HepG2 (cell line): ENCODE data around the gene VSTM4. TPM values are rescaled to one million over a fixed set of nuclear protein-coding genes. Genes with fewer than 3 reads are reported as not detected.

ENCODE experiments used
- ATAC-seq: fragments of 200-7000 bp; cut with Tn5 transposase; 3 replicates; pipeline ENCODE4 v1.9.1; 2020; ENCODE audit warnings: mild to moderate bottlenecking, moderate library complexity
- BruUV-seq: library from RNA; stranded (reverse); fragments of 400-500 nt; replicated peaks from 2 replicates; lab custom pipeline; 2021; lab: Mats Ljungman, UMichigan
- CTCF ChIA-PET: fragments of 300-600 bp; formaldehyde crosslinking; extraction: SDS; loops from one replicate; lab custom pipeline; 2021; ENCODE audit warnings: low total read pairs, inconsistent platforms, low intra/inter-chr PET ratio; lab: Yijun Ruan, JAX
- POLR2A ChIA-PET: fragments of 350-600 bp; sonication (Branson Sonifier 250); formaldehyde crosslinking; loops from one replicate; lab custom pipeline; 2020; ENCODE audit warnings: antibody characterized with exemption, inconsistent platforms; lab: Yijun Ruan, JAX
- DNase-seq: peaks from one replicate; pipeline ENCODE4 v3.0.0-alpha.2; 2015; ENCODE audit warnings: low spot score
- FAIRE-seq: peaks from 3 replicates; lab custom pipeline; 2011; peaks lifted over from hg19 to GRCh38; lab: Jason Lieb, UNC
- H2AFZ ChIP-seq: one replicate; pipeline ENCODE4 v1.6.1; 2011; ENCODE audit warnings: low read length, inconsistent platforms
- H3K27ac ChIP-seq: fragments of 300-600 bp; 3 replicates; pipeline ENCODE4 v1.8.0; 2011; ENCODE audit warnings: mixed run types, mild to moderate bottlenecking, mixed read lengths, low read length, inconsistent platforms; ENCODE audit not compliant: insufficient read depth; ENCODE audit errors: extremely low read length
- H3K27me3 ChIP-seq, 2 experiments: fragments of 200-600 bp in 1 of 2; 2 replicates in 1 of 2; 3 replicates in 1 of 2; pipeline versions ENCODE4 v1.6.0 to v1.8.0; 2011; ENCODE audit warnings: low read length in 2 of 2, mild to moderate bottlenecking in 2 of 2, moderate library complexity in 2 of 2, inconsistent platforms in 1 of 2; ENCODE audit not compliant: insufficient read depth in 2 of 2, control insufficient read depth in 1 of 2
- H3K36me3 ChIP-seq, 2 experiments: fragments of 200-600 bp in 1 of 2; replicated peaks in 1 of 2; 2 replicates in 1 of 2; 3 replicates in 1 of 2; pipeline versions ENCODE4 v1.5.1 to v1.8.0; 2011; ENCODE audit warnings: low read length in 2 of 2, inconsistent platforms in 1 of 2; ENCODE audit not compliant: insufficient read depth in 2 of 2, control insufficient read depth in 1 of 2
- H3K4me1 ChIP-seq: 2 replicates; pipeline ENCODE4 v1.5.1; 2012; ENCODE audit warnings: low read length, inconsistent platforms; ENCODE audit not compliant: insufficient read depth
- H3K4me2 ChIP-seq: 2 replicates; pipeline ENCODE4 v1.6.0; 2011; ENCODE audit warnings: low read depth, low read length, inconsistent platforms
- H3K4me3 ChIP-seq, 3 experiments: fragments of 200-600 bp in 1 of 3; sonication (generic), shearing (Covaris generic) in 1 of 3; replicated peaks in 1 of 3; 2 replicates each; pipeline ENCODE4 v1.5.1; 2011 to 2016; ENCODE audit warnings: low read length in 3 of 3, inconsistent platforms in 2 of 3, low read depth in 2 of 3, mild to moderate bottlenecking in 2 of 3, control low read depth in 1 of 3, mixed read lengths in 1 of 3; ENCODE audit not compliant: insufficient read depth in 1 of 3
- H3K79me2 ChIP-seq: one replicate; pipeline ENCODE4 v1.6.1; 2011; ENCODE audit warnings: low read length, inconsistent platforms; ENCODE audit not compliant: insufficient read depth
- H3K9ac ChIP-seq: 2 replicates; pipeline ENCODE4 v1.6.0; 2011; ENCODE audit warnings: mild to moderate bottlenecking, low read depth, low read length, inconsistent platforms; ENCODE audit not compliant: insufficient read depth
- H3K9me3 ChIP-seq: 2 replicates; pipeline ENCODE4 v1.5.1; 2012; ENCODE audit warnings: mild to moderate bottlenecking, low read length
- H4K20me1 ChIP-seq: 2 replicates; pipeline ENCODE4 v1.6.0; 2011; ENCODE audit warnings: inconsistent platforms, mild to moderate bottlenecking, low read length, moderate library complexity; ENCODE audit not compliant: insufficient read depth
- AHDC1 ChIP-seq: sonication (generic); formaldehyde crosslinking; IDR thresholded peaks from 2 replicates; pipeline ENCODE4 v1.5.1; 2020; ENCODE audit warnings: mild to moderate bottlenecking, missing genetic modification reagents, borderline replicate concordance
- ARHGAP35 ChIP-seq: sonication (generic); formaldehyde crosslinking; IDR thresholded peaks from 2 replicates; pipeline ENCODE4 v1.9.0; 2022; ENCODE audit warnings: mild to moderate bottlenecking, inconsistent platforms, moderate library complexity, missing genetic modification reagents, borderline replicate concordance
- CBFB ChIP-seq: sonication (generic); formaldehyde crosslinking; IDR thresholded peaks from 2 replicates; pipeline ENCODE4 v1.4.0; 2020; ENCODE audit warnings: missing genetic modification reagents
- CBX5 ChIP-seq: sonication (generic); formaldehyde crosslinking; IDR thresholded peaks from 2 replicates; pipeline ENCODE4 v1.4.0; 2020; ENCODE audit warnings: missing genetic modification reagents, borderline replicate concordance
- ELK4 ChIP-seq: sonication (generic); formaldehyde crosslinking; IDR thresholded peaks from 2 replicates; pipeline ENCODE4 v1.9.0; 2021; ENCODE audit warnings: missing genetic modification reagents, borderline replicate concordance
- HDAC1 ChIP-seq: sonication (generic); formaldehyde crosslinking; IDR thresholded peaks from 2 replicates; pipeline ENCODE4 v1.5.1; 2020; ENCODE audit warnings: mild to moderate bottlenecking, missing genetic modification reagents
- HOXA5 ChIP-seq: sonication (generic); formaldehyde crosslinking; IDR thresholded peaks from 2 replicates; pipeline ENCODE4 v1.4.0; 2020; ENCODE audit warnings: missing genetic modification reagents
- NR0B2 ChIP-seq: sonication (generic); formaldehyde crosslinking; IDR thresholded peaks from 2 replicates; pipeline ENCODE4 v1.4.0; 2020; ENCODE audit warnings: mild to moderate bottlenecking, missing genetic modification reagents
- PCBP1 ChIP-seq: fragments of 200-400 bp; formaldehyde crosslinking; IDR thresholded peaks from 2 replicates; pipeline ENCODE4 v1.6.1; 2017; ENCODE audit warnings: mild to moderate bottlenecking, low read depth, low read length, borderline replicate concordance
- POLR2G ChIP-seq: fragments of 200-400 bp; formaldehyde crosslinking; IDR thresholded peaks from 2 replicates; pipeline ENCODE4 v1.6.1; 2018; ENCODE audit warnings: mild to moderate bottlenecking, low read depth, low read length, moderate library complexity
- SKIL ChIP-seq: sonication (generic); formaldehyde crosslinking; IDR thresholded peaks from 2 replicates; pipeline ENCODE4 v1.8.0; 2022; ENCODE audit warnings: missing genetic modification reagents, mild to moderate bottlenecking, moderate library complexity, borderline replicate concordance
- YY1 ChIP-seq: IDR thresholded peaks from 2 replicates; pipeline ENCODE4 v1.6.1; 2011; ENCODE audit warnings: low read length, low read depth, moderate library complexity, mild to moderate bottlenecking; ENCODE audit not compliant: insufficient read depth, insufficient replicate concordance
- ZNF12 ChIP-seq: sonication (generic); formaldehyde crosslinking; IDR thresholded peaks from 2 replicates; pipeline ENCODE4 v1.5.0; 2020; ENCODE audit warnings: missing genetic modification reagents
- ZNF274 ChIP-seq: sonication (generic); formaldehyde crosslinking; IDR thresholded peaks from 2 replicates; pipeline ENCODE4 v1.5.1; 2020; ENCODE audit warnings: mild to moderate bottlenecking, missing genetic modification reagents
- ZNF510 ChIP-seq: sonication (generic); formaldehyde crosslinking; IDR thresholded peaks from 2 replicates; pipeline ENCODE4 v1.4.0; 2020; ENCODE audit warnings: low read depth, mild to moderate bottlenecking, missing genetic modification reagents
- ZNF616 ChIP-seq: sonication (generic); formaldehyde crosslinking; IDR thresholded peaks from 2 replicates; pipeline ENCODE4 v1.5.0; 2020; ENCODE audit warnings: low read depth, mild to moderate bottlenecking, missing genetic modification reagents
- ZNF768 ChIP-seq: sonication (generic); formaldehyde crosslinking; IDR thresholded peaks from 2 replicates; pipeline ENCODE4 v1.4.0; 2020; ENCODE audit warnings: missing genetic modification reagents
- WGBS: methylation state at CpG from one replicate; pipeline ENCODE4 v1.1.6; 2017; ENCODE audit warnings: low lambda C conversion rate; 5-methylcytosine and 5-hydroxymethylcytosine counted together
- in situ Hi-C: cut with HindIII; loops from 2 replicates; pipeline ENCODE4 v1.10.0; 2017; ENCODE audit warnings: low pct_unique_long_range_greater_than_20kb; ENCODE audit not compliant: extremely low pct_ligation_motif_present
- intact Hi-C: fragments of 100-400 bp; cut with micrococcal nuclease; formaldehyde crosslinking; loops from one replicate; pipeline ENCODE4 v1.10.0; 2022; ENCODE audit not compliant: unreplicated experiment
- polyA plus RNA-seq, 8 experiments: library from polyadenylated mRNA; depleted of rRNA in 3 of 8; stranded (reverse) in 7 of 8; unstranded in 1 of 8; fragments of >200 nt; fragmentation: Illumina TruSeq in 4 of 8; extraction: Trizol in 4 of 8; gene quantifications; 2 replicates each; pipeline versions ENCODE4 v1.2.1 to v1.2.3, GENCODE V29; 2011 to 2016; ENCODE audit warnings: low read depth in 4 of 8, missing spikeins in 1 of 8, mixed read lengths in 1 of 8; ENCODE audit not compliant: insufficient read depth in 1 of 8
- total RNA-seq, 5 experiments: library from RNA; depleted of rRNA; stranded (reverse); fragments of >200 nt; fragmentation: Illumina TruSeq; extraction: Trizol; gene quantifications; 2 replicates each; pipeline ENCODE4 v1.2.3, GENCODE V29; 2016; ENCODE audit warnings: low read depth in 1 of 5

VSTM4 gene
- total and polyA plus RNA-seq, 2 of the 13 experiments (the other 11 are each of a cell fraction or from before 2014, with no cell fraction given) = not detected

- FAIRE-seq = no peak
- ChIA-PET CTCF (no interaction called here), POLR2A (no interaction called here)
- no peak overlapping the region for H3K27ac ChIP-seq
- H3K4me2 ChIP-seq = no peak overlapping the region; the same call in 1 of the 2 replicates
- H3K4me1 ChIP-seq = no peaks in the 10 kb centered on the region
- ATAC-seq = no peak
- no peak overlapping the region for H3K9ac ChIP-seq
- intact Hi-C loops = no loop called here
- WGBS = 81% methylated on average over 6 of the region's 9 CpGs
- BruUV-seq = no TSS peak
- no peak overlapping the region for H3K4me3 ChIP-seq
- no peak for DNase-seq
- no peaks in the 10 kb centered on the region for H3K79me2 ChIP-seq
- peaks cover 2 to 8% of the 10 kb centered on the region in 2 experiments; a peak in 2 of 5 replicates for H3K27me3 ChIP-seq
- H3K36me3 ChIP-seq = no peaks in the 10 kb centered on the region
- no peaks in the 10 kb centered on the region for H4K20me1 ChIP-seq
- in situ Hi-C loops = no loop called here
- no peaks in the 10 kb centered on the region for H3K9me3 ChIP-seq
- no peak overlapping the region for H2AFZ ChIP-seq
- no peak for TF ChIP-seq YY1
- no peak for TF ChIP-seq ZNF768 (CRISPR knock-in tag)
- TF ChIP-seq CBX5 (CRISPR knock-in tag) = no peak
- TF ChIP-seq ZNF510 (CRISPR knock-in tag) = no peak
- no peak for TF ChIP-seq ZNF12
- no peak for TF ChIP-seq POLR2G
- TF ChIP-seq HDAC1 (CRISPR knock-in tag) = no peak
- TF ChIP-seq AHDC1 (CRISPR knock-in tag) = no peak
- TF ChIP-seq SKIL = no peak
- TF ChIP-seq PCBP1 = no peak
- TF ChIP-seq ZNF274 (CRISPR knock-in tag) = no peak
- TF ChIP-seq ARHGAP35 (CRISPR knock-in tag) = no peak
- TF ChIP-seq CBFB (CRISPR knock-in tag) = no peak
- TF ChIP-seq HOXA5 (CRISPR knock-in tag) = no peak
- TF ChIP-seq ZNF616 = no peak
- TF ChIP-seq NR0B2 (CRISPR knock-in tag) = no peak
- no peak for TF ChIP-seq ELK4
Observed at GRCh38 chr10:49114718-49115014, 656 bp downstream of the VSTM4 start.
